Measurements from ENCODE around the gene CCT6B.
A peak's percentile ranks its signal among the peaks of the same experiment; 100 is the strongest.

DNA sequence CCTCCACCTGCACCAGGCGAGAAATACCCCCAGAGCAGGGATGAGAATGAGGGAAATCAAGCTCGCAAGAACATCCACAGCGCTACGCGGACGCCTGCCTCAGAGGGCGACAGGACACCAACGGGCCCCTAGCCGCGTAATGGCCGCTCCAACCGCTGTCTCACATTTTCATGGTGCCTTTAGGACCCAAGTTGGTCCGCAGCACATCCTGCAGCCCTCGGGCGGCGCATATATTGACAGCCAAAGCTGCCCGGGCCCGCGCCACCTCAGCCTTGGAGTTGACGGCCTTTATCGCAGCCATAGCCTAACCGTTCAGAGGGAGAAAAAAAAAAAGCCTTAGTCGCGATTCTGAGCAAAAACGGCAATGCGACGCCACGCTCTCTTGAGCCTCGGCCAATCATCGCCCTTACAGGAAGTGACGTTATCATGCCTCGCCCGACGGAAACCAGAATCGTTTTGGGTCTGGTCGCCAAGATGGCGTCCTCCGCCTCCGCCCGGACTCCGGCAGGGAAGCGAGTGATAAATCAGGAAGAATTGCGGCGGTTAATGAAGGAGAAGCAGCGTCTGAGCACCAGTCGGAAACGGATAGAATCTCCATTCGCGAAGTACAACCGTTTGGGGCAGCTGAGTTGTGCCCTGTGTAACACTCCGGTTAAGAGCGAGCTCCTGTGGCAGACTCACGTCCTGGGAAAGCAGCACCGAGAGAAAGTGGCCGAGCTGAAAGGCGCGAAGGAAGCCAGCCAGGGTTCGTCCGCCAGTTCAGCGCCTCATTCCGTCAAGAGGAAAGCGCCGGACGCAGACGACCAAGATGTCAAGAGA, at the start of gene CCT6B, which contains the start of gene ZNF830:
- TF ChIP-seq ELF4 (IDR thresholded peaks at IDR 0.05) (peak; percentile 49), FOXM1 (IDR thresholded peaks at IDR 0.05; ENCODE audit: borderline replicate concordance) (no peak), L3MBTL2 (conservative IDR thresholded peaks at IDR 0.05) (peak; percentile 79), TARDBP (IDR thresholded peaks at IDR 0.05) (no peak)
